HepG2 (cell line): ENCODE measurements around the gene NAPB. TPM values are rescaled to one million over a fixed set of nuclear protein-coding genes. Genes with fewer than 3 reads are reported as not detected.

Source experiments
- ARNTL ChIP-seq: sonication (generic); formaldehyde crosslinking; IDR thresholded peaks from 2 replicates; pipeline ENCODE4 v1.4.0; 2020; ENCODE audit warnings: mild to moderate bottlenecking, missing genetic modification reagents
- FOXK1 ChIP-seq: sonication (generic); formaldehyde crosslinking; IDR thresholded peaks from 2 replicates; pipeline ENCODE4 v1.4.0; 2020; ENCODE audit warnings: low read depth, missing genetic modification reagents, borderline replicate concordance
- JARID2 ChIP-seq: sonication (generic); formaldehyde crosslinking; IDR thresholded peaks from 2 replicates; pipeline ENCODE4 v1.8.1; 2023; ENCODE audit warnings: missing genetic modification reagents, inconsistent platforms; ENCODE audit not compliant: insufficient replicate concordance
- SALL1 ChIP-seq: sonication (generic); formaldehyde crosslinking; IDR thresholded peaks from 2 replicates; pipeline ENCODE4 v1.8.0; 2022; ENCODE audit warnings: mild to moderate bottlenecking, missing genetic modification reagents
- TBX2 ChIP-seq: sonication (generic); formaldehyde crosslinking; IDR thresholded peaks from 2 replicates; pipeline ENCODE4 v1.5.0; 2020; ENCODE audit warnings: missing genetic modification reagents, mild to moderate bottlenecking, borderline replicate concordance
- TMF1 ChIP-seq: sonication (generic); formaldehyde crosslinking; IDR thresholded peaks from 2 replicates; pipeline ENCODE4 v1.8.1; 2022; ENCODE audit warnings: low read depth, missing genetic modification reagents
- ZBTB7A ChIP-seq: sonication (generic); formaldehyde crosslinking; IDR thresholded peaks from 2 replicates; pipeline ENCODE4 v1.8.0; 2022; ENCODE audit warnings: mild to moderate bottlenecking, missing genetic modification reagents
- ZFYVE20 ChIP-seq: sonication (generic); formaldehyde crosslinking; IDR thresholded peaks from 2 replicates; pipeline ENCODE4 v1.8.0; 2023; ENCODE audit warnings: low read depth, mild to moderate bottlenecking, moderate library complexity, missing genetic modification reagents, borderline replicate concordance
- ZNF251 ChIP-seq: sonication (generic); formaldehyde crosslinking; IDR thresholded peaks from 2 replicates; pipeline ENCODE4 v1.9.0; 2021; ENCODE audit warnings: mild to moderate bottlenecking, missing genetic modification reagents
- ZNF274 ChIP-seq: sonication (generic); formaldehyde crosslinking; IDR thresholded peaks from 2 replicates; pipeline ENCODE4 v1.5.1; 2020; ENCODE audit warnings: mild to moderate bottlenecking, missing genetic modification reagents
- ZNF354B ChIP-seq: sonication (generic); formaldehyde crosslinking; IDR thresholded peaks from 2 replicates; pipeline ENCODE4 v1.8.0; 2022; ENCODE audit warnings: mild to moderate bottlenecking, missing genetic modification reagents
- ZNF563 ChIP-seq: sonication (generic); formaldehyde crosslinking; IDR thresholded peaks from 2 replicates; pipeline ENCODE4 v1.8.0; 2022; ENCODE audit warnings: mild to moderate bottlenecking, moderate library complexity, missing genetic modification reagents
- ZNF775 ChIP-seq: sonication (generic); formaldehyde crosslinking; IDR thresholded peaks from 2 replicates; pipeline ENCODE4 v1.4.0; 2020; ENCODE audit warnings: missing genetic modification reagents, mild to moderate bottlenecking, moderate library complexity, borderline replicate concordance
- polyA plus RNA-seq, 8 experiments: library from polyadenylated mRNA; depleted of rRNA in 3 of 8; stranded (reverse) in 7 of 8; unstranded in 1 of 8; fragments of >200 nt; fragmentation: Illumina TruSeq in 4 of 8; extraction: Trizol in 4 of 8; gene quantifications; 2 replicates each; pipeline versions ENCODE4 v1.2.1 to v1.2.3, GENCODE V29; 2011 to 2016; ENCODE audit warnings: low read depth in 4 of 8, missing spikeins in 1 of 8, mixed read lengths in 1 of 8; ENCODE audit not compliant: insufficient read depth in 1 of 8
- total RNA-seq, 5 experiments: library from RNA; depleted of rRNA; stranded (reverse); fragments of >200 nt; fragmentation: Illumina TruSeq; extraction: Trizol; gene quantifications; 2 replicates each; pipeline ENCODE4 v1.2.3, GENCODE V29; 2016; ENCODE audit warnings: low read depth in 1 of 5
- TF ChIP-seq, protein P1 (sequence below): sonication (generic); formaldehyde crosslinking; IDR thresholded peaks from 2 replicates; pipeline ENCODE4 v1.5.0; 2020; ENCODE audit warnings: missing genetic modification reagents
- TF ChIP-seq, protein P2 (sequence below): sonication (generic); formaldehyde crosslinking; IDR thresholded peaks from 2 replicates; pipeline ENCODE4 v1.4.0; 2020; ENCODE audit warnings: mild to moderate bottlenecking, missing genetic modification reagents
- TF ChIP-seq, protein P3 (sequence below): sonication (generic); formaldehyde crosslinking; IDR thresholded peaks from 2 replicates; pipeline ENCODE4 v1.4.0; 2020; ENCODE audit warnings: missing genetic modification reagents
- TF ChIP-seq, protein P4 (sequence below): sonication (generic); formaldehyde crosslinking; conservative IDR thresholded peaks from 2 replicates; pipeline ENCODE4 v1.4.0; 2020; ENCODE audit warnings: missing genetic modification reagents

NAPB gene
- total and polyA plus RNA-seq, 2 of the 13 experiments (the other 11 are each of a cell fraction or from before 2014, with no cell fraction given): 15.2 to 16.1 TPM

DNA sequence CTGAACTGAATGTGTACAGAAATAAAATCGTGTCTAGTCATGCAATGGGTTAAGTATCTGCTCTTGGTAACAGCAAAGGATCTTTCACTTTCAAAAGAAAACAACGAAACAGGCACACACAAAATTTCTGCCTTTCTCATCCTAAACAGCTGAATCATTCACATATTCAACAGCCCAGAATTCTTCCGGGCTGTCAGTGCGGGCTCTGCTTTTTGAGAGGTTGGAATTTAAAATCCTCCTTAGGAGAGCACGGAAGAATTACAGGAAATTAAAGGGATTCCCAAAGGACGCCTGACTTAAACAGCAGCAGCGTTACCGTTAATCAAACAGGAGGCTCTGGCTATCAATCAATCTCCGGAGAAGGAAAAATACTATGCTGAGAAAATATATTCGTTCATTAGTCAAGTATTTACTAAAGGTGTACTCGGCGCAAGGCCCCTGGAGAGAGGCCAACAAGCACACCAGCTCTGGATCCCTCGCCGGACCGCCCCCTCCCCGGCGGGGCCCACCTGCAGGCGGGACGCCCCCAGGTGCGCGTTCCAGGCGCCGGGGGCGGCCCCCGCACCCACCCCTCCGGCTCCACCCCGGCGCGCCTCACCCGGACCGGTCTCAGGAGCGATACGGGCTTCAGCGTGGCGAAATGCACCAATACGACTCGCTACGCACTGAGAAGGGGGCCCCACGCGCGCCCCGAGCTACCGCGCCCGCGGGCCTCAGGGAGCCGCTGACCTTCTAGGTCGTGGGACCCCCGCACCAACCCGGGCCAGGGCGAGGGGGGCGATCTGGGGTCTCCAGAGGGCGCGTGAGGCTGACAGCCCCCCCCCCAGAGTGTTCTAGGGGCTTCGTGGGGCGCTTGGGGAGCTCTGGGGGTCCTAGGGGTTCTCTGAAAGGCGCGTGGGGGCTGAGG lies 1.0 kb downstream of the NAPB start (continued):
- TF ChIP-seq ZNF775 (CRISPR knock-in tag) (no peak), SALL1 (CRISPR knock-in tag) (peak; percentile 49; the same call in 1 of the 2 replicates), ZBTB7A (no peak), ZNF274 (CRISPR knock-in tag) (0 out of 2 replicates have a peak, but pooled peaks have one; percentile 33), ZFYVE20 (CRISPR knock-in tag) (no peak), TMF1 (0 out of 2 replicates have a peak, but pooled peaks have one; percentile 28), FOXK1 (CRISPR knock-in tag) (no peak), JARID2 (CRISPR knock-in tag) (no peak), ZNF563 (0 out of 2 replicates have a peak, but pooled peaks have one; percentile 16), ZNF354B (CRISPR knock-in tag) (no peak), ARNTL (peak; percentile 29; the same call in 1 of the 2 replicates), ZNF251 (no peak), TBX2 (CRISPR knock-in tag) (no peak)
- TF ChIP-seq, protein P1, sequence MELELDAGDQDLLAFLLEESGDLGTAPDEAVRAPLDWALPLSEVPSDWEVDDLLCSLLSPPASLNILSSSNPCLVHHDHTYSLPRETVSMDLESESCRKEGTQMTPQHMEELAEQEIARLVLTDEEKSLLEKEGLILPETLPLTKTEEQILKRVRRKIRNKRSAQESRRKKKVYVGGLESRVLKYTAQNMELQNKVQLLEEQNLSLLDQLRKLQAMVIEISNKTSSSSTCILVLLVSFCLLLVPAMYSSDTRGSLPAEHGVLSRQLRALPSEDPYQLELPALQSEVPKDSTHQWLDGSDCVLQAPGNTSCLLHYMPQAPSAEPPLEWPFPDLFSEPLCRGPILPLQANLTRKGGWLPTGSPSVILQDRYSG: no peak
- TF ChIP-seq, protein P2, sequence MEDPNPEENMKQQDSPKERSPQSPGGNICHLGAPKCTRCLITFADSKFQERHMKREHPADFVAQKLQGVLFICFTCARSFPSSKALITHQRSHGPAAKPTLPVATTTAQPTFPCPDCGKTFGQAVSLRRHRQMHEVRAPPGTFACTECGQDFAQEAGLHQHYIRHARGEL (CRISPR knock-in tag): no peak
- TF ChIP-seq, protein P3, sequence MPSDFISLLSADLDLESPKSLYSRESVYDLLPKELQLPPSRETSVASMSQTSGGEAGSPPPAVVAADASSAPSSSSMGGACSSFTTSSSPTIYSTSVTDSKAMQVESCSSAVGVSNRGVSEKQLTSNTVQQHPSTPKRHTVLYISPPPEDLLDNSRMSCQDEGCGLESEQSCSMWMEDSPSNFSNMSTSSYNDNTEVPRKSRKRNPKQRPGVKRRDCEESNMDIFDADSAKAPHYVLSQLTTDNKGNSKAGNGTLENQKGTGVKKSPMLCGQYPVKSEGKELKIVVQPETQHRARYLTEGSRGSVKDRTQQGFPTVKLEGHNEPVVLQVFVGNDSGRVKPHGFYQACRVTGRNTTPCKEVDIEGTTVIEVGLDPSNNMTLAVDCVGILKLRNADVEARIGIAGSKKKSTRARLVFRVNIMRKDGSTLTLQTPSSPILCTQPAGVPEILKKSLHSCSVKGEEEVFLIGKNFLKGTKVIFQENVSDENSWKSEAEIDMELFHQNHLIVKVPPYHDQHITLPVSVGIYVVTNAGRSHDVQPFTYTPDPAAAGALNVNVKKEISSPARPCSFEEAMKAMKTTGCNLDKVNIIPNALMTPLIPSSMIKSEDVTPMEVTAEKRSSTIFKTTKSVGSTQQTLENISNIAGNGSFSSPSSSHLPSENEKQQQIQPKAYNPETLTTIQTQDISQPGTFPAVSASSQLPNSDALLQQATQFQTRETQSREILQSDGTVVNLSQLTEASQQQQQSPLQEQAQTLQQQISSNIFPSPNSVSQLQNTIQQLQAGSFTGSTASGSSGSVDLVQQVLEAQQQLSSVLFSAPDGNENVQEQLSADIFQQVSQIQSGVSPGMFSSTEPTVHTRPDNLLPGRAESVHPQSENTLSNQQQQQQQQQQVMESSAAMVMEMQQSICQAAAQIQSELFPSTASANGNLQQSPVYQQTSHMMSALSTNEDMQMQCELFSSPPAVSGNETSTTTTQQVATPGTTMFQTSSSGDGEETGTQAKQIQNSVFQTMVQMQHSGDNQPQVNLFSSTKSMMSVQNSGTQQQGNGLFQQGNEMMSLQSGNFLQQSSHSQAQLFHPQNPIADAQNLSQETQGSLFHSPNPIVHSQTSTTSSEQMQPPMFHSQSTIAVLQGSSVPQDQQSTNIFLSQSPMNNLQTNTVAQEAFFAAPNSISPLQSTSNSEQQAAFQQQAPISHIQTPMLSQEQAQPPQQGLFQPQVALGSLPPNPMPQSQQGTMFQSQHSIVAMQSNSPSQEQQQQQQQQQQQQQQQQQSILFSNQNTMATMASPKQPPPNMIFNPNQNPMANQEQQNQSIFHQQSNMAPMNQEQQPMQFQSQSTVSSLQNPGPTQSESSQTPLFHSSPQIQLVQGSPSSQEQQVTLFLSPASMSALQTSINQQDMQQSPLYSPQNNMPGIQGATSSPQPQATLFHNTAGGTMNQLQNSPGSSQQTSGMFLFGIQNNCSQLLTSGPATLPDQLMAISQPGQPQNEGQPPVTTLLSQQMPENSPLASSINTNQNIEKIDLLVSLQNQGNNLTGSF: no peak
- TF ChIP-seq, protein P4, sequence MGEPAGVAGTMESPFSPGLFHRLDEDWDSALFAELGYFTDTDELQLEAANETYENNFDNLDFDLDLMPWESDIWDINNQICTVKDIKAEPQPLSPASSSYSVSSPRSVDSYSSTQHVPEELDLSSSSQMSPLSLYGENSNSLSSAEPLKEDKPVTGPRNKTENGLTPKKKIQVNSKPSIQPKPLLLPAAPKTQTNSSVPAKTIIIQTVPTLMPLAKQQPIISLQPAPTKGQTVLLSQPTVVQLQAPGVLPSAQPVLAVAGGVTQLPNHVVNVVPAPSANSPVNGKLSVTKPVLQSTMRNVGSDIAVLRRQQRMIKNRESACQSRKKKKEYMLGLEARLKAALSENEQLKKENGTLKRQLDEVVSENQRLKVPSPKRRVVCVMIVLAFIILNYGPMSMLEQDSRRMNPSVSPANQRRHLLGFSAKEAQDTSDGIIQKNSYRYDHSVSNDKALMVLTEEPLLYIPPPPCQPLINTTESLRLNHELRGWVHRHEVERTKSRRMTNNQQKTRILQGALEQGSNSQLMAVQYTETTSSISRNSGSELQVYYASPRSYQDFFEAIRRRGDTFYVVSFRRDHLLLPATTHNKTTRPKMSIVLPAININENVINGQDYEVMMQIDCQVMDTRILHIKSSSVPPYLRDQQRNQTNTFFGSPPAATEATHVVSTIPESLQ (CRISPR knock-in tag): no peak
